UCSD-AML1 (cell line): ENCODE measurements around the gene MAP7D2.
A peak's percentile ranks its signal among the peaks of the same experiment; 100 is the strongest.
"Not testable (repeated sequence)": the region's sequence is repeated elsewhere in the genome, so short reads cannot be mapped to it uniquely, and the experiment has no call there.

Experiments used
- DNase-seq: peaks from one replicate; lab custom pipeline; 2025; ENCODE audit not compliant: unreplicated experiment; lab: John Stamatoyannopoulos, UW

MAP7D2 gene

DNA sequence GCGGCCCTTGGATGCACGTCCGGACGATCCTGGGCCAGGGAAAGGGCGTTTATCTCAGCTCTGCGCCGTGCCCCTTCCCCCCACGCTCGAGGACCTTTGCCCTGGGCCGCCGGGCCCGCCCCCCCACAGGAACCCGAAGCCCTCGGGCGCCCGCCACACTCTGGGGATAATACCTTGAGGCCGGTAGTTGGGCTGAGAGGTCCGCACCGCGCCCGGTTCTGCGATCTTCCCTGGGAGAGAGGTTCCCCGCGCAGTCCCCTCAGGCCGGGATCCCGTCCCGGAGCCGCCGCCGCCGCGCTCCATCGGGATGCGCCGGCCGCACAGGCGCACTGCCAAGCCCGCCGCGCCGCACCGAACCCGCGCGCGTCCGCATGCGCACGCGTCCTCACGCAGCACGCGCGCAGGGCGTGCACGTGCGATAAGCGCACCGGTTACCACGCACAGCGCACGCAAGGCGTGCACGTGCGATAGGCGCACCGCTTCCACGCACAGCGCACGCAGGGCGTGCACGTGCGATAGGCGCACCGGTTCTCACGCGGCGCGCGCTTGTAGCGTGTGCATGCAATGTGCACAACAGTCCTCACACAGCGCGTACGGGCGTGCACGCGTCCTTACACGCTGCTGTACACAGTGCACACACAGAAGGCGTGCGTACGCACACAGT, at the start of gene MAP7D2:
TSS of gene MAP7D2 (minus strand) at position 331 of the 664 bp plus-strand sequence. CDS start at position 303, 28 bp downstream.
- DNase-seq, result no peak

DNA sequence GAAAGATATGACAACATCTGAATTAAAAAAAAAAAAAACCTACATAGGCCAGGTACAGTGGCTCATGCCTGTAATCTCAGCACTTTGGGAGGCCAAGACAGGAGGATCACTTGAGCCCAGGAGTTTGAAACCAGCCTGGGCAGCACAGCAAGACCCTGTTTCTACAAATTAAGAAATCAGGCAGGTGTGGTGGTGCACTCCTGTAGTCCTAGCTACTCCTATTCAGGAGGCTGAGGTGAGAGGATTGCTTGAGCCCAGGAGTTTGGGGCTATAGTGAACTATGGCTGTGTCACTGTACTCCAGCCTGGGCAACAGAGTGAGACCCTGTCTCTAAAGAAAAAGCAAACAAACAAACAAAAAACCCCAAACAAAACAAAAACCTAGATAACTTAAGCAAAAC, 45.8 kb upstream of the MAP7D2 start:
- DNase-seq, result not testable (repeated sequence)

GRCh38 chrX:20159797-20160385, 43.2 kb upstream of the MAP7D2 start:
- DNase-seq, result no peak

DNA sequence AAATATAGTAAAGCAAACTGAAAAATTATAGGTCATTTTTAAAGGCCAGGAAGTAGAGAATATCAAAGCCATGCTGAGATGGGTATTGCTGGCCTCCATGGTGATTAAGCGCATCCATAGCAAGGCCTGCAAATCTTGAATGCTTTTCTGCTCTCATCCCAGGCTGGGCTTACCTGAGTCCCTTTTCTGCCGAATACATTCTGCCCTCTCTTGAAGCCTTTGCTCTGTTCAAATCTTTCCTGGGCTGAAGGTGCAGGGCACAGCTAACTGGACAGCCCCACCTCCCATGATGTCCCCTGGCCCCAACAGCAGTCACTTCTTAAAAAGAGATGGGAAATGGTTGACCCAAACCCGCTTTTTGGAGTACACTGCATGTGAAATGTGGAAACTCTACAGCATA, 35.0 kb upstream of the MAP7D2 start:
- no peak for DNase-seq

DNA sequence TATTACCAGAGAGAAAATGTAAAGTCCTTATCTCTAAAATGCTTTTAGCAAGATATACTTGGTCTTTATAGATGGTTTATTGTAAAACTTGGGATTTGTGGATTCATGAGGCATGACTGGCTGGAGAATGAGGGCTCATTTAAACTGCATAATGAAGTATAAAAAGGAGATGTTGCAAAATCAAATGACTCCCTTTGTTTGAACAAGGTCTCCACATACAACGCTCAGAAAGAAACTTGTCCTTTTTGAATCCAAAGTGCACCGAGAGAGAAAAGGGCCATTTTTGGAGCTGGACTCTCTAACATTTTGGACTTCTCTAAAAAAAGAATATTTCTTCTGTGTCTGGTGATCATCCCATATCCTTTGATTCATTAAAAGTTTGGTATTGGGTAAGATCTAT, 32.6 kb upstream of the MAP7D2 start:
- no peak for DNase-seq

DNA sequence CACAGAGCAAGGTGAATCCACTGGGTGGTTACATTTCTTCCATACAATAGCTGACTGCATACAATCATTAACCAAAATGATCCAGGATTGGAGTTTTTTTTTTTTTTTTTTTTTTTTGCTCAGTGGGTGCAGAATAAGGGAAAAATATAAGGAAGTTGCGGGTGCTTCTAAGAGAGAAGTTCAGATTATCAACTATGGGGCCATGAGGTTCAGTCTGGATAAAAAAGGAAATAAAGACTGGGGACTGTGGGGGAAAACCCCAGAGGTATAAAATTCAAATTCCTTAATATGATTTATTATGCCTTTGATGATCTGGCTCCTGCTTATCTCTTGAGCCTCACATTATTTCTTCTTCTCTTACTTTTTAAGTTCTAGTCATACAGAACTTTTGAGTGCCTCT, 30.9 kb upstream of the MAP7D2 start:
- DNase-seq, result no peak

DNA sequence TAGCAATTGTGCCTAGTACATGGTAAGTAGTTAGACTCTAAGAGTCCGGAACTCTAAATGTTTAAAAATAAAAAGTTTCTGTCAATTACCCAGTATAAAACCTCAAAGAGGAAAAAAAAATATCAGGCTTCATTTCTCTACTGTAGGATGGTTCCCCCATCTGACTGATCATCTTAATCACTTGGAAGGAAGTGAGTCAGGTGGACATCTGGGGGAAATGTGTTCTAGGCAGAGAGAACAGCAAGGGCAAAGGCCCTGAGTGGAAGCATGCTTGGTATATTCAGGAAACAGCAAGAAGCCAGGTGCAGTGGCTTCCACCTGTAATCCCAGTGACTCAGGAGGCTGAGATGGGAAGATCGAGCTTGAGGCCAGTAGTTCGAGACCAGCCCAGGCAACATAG, 27.8 kb upstream of the MAP7D2 start:
- DNase-seq, result no peak

GRCh38 chrX:20143561-20143960, 26.9 kb upstream of the MAP7D2 start:
- no peak for DNase-seq

DNA sequence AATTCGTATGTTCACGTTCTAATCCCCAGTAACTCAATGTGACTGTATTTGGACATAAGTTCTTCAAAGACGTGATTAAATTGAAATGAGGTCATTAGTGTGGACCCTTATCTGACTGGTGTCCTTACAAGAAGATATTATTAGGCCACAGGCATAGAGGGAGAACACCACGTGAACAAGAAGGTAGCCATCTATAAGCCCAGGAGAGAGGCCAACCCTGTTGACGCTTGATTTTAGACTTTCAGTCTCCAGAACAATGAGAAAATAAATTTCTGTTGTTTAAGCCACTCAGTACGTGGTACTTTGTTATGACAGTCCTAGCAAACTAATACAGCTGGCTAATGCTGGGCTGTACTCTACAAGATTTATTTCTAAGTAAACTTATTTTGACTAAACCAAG, 26.4 kb upstream of the MAP7D2 start:
- DNase-seq, result no peak

DNA sequence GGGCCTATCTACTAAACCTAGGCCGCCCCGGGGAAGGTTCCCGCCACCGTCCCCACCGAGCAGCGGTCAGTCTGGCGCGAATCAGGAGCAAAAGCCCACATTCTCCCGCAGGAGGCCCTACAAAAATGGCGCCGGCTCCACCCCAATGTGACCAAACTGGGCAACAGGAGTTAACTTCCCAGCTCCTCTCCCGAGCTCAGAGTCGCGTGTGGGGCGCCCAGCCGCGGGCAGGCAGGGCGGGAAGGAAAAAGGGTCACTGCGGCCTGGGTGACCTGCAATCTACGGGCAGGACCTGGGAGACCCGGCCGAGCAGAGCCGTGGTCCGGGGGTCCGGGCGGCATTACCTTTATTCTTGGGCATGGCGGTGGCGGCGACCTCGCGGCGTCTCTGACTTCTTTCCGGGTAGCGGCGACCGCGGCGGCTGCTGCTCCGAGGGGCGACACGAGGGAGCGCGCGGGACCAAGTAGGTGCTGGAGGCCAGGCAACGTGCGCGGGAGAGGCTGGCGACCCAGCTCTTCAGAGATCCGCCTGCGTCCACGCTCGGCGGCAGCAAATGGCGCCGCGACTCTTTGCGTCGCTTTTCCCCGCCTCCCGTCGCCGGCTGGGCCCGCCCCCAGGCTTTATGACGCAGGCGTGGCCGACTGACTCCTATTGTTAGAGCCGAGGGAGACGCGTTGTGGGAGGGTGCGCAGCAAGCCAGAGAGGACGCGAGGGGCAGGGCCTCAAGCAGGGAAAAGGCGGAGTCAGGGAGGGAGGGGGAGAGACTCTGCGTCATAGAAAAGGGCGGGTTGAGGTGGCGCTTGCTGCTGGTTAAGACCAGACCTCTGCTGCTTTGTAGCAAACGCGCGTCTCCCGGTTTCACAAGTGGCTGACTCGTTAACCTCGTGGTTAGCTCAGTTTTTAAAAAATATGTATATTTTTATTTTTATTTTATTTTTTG, 24.8 kb upstream of the MAP7D2 start, which contains the start of gene EIF1AX:
TSS of gene EIF1AX (minus strand) at position 558 of the 940 bp plus-strand sequence. CDS start at position 360, 198 bp downstream.
- DNase-seq, result peak; percentile 99

GRCh38 chrX:20140420-20140819, 23.7 kb upstream of the MAP7D2 start:
- no peak for DNase-seq

DNA sequence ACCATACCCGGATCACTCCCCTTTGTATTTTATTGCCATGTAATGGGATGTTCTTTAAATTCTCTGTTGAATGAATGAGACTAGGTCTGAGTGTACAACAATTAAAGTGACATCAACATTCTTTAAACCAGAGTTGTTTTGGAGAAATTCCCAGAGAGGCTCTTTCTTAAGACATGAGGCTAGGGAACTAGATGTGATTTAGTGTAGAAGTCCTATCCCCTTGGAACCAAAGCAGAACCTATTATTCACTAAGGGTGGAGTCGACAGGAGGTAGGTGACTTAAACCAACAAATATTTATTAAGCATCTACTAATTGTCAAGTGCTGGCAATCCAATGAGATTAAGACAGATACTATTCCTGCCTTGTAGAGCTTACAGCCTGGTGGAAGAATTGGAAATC, 23.3 kb upstream of the MAP7D2 start:
- DNase-seq, result no peak

GRCh38 chrX:20135944-20136343, 19.2 kb upstream of the MAP7D2 start:
- no peak for DNase-seq

- DNase-seq, result no peak
These were observed 16.0 kb upstream of the MAP7D2 start for GRCh38 chrX:20132666-20133065.

DNA sequence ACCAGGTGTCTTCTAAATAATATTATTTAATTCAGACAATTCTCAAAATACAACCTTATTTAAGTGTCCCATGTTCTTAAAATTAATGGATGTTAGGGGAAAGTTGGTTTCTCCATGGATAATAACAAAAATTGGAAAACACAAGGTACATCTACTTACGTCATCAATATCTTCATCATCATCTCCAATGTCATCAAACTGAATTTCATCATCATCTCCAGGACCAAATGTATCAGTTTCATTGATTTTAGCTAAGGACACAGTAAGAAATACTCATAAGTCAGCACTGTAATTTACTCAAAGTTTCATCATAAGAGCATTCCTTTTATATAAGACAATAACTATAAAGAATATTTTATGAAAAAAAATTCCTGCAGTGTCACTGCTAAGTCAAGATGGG, 13.7 kb upstream of the MAP7D2 start:
- DNase-seq, result no peak

- no peak for DNase-seq
These were observed 12.8 kb upstream of the MAP7D2 start for GRCh38 chrX:20129547-20129946.

DNA sequence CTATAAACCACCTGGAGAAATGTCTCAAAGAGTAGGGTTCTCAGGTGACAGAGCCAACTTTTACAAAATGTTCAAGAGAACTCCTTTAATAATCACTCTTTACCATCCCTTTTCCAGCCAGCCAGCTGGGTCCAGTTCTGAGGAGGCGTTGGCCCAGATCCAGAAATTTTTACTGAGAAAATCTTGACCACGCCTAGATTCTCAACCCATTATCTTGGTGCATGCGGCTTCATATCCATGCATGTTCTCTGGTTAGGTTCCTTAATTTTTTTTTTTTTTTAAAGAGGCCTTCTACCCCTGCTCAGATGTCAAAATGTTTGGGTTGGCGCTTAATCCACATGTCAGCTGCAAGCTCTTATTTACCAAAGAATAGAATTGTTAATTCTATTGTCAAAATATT, 12.0 kb upstream of the MAP7D2 start:
- DNase-seq, result no peak

DNA sequence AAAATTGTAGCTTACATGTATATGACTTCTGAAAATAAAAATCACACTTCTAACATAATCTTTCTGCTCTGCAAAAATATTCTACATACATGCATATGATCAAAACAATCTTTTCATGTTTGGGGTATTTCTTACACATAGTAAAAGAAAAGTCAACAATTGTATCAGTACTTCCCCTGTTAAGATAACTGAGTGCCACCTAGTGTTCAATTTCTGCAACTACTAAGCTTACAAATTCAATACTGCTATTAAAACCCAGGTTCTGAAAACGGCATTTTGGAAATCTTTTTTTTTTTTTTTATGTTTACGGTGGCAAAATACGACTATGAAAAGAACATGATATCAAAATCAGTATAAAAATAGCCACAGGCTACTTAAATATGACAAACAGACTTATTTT, 10.7 kb upstream of the MAP7D2 start:
- not testable (repeated sequence) for DNase-seq

DNA sequence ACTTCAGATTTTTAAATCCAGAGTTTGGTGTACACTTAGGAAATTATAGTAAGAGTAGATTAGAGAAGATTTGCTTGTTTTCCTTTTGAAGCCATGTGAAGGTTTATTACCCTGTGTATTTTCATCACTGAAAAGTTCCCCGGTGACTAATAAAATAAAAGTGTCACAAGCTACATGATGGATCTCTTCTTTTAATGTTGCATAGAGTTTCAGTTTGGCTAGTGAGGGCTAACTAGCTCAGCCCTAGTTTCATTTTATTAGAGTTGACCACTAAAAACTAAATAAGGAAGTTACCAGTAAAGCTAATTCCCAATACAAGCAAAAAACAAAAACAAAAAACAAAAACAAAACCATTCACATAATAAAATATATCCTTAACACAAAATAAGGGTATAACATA, 10.1 kb upstream of the MAP7D2 start:
- DNase-seq, result not testable (repeated sequence)

DNA sequence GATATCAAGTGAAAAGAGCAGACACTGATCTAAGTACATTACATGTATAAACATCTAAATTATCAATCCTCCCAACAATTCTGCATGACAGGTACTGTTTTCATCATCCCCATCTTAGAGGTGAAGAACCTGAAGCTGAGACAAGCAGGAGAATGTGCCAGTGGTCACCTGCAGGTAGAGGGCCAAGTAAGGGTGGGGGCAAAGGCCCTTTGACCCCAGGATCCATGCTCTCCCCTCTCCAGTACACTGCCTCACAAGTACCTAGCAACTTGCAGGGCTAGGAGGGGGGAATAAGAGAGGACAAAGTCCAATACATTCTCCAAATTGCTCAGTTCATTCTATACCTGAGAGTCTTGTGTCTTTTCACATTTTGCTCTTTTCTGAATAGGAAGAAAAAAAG, 8.3 kb upstream of the MAP7D2 start:
- DNase-seq, result no peak

GRCh38 chrX:20118065-20118824, 1.5 kb upstream of the MAP7D2 start:
- DNase-seq, result no peak
